K562 (cell line): ENCODE data around the gene STX3. TPM values are rescaled to one million over a fixed set of nuclear protein-coding genes. Genes with fewer than 3 reads are reported as not detected.

Experiments used
- BCL6 ChIP-seq: fragments of 250-450 bp; sonication (Bioruptor Pico); IDR thresholded peaks from 2 replicates; pipeline ENCODE4 v1.4.0; 2020
- DNMT1 ChIP-seq: fragments of 450-650 bp; IDR thresholded peaks from 2 replicates; pipeline ENCODE4 v1.6.1; 2016; ENCODE audit warnings: antibody characterized with exemption, mild to moderate bottlenecking
- FOSL1 ChIP-seq: fragments of 200-800 bp; sonication (Bioruptor generic); conservative IDR thresholded peaks from 2 replicates; pipeline ENCODE4 v1.6.1; 2016; ENCODE audit warnings: missing genetic modification characterization, missing compliant biosample characterization
- FOXK2 ChIP-seq, 2 experiments: fragments of 450-650 bp; IDR thresholded peaks in 1 of 2; conservative IDR thresholded peaks in 1 of 2; 2 replicates each; pipeline ENCODE4 v1.6.1; 2016; ENCODE audit warnings: low read depth in 2 of 2, mild to moderate bottlenecking in 1 of 2
- NBN ChIP-seq: fragments of 450-650 bp; IDR thresholded peaks from 2 replicates; pipeline ENCODE4 v1.6.1; 2016; ENCODE audit warnings: low read depth, mild to moderate bottlenecking
- NCOA4 ChIP-seq: fragments of 450-650 bp; IDR thresholded peaks from 2 replicates; pipeline ENCODE4 v1.6.1; 2018; ENCODE audit warnings: mild to moderate bottlenecking; ENCODE audit not compliant: partially characterized antibody
- PHTF2 ChIP-seq: fragments of 250-450 bp; sonication (Bioruptor Pico); IDR thresholded peaks from 2 replicates; pipeline ENCODE4 v1.5.0; 2021; ENCODE audit warnings: mild to moderate bottlenecking
- RFX5 ChIP-seq: IDR thresholded peaks from 2 replicates; pipeline ENCODE4 v1.6.1; 2011; ENCODE audit warnings: low read depth, mild to moderate bottlenecking, improper control_type of control experiment, low read length
- SOX6 ChIP-seq: fragments of 450-650 bp; IDR thresholded peaks from 2 replicates; pipeline ENCODE4 v1.6.1; 2014; ENCODE audit warnings: mild to moderate bottlenecking
- SREBF1 ChIP-seq: fragments of 150-350 bp; IDR thresholded peaks from 2 replicates; pipeline ENCODE4 v1.6.1; 2014; ENCODE audit warnings: antibody characterized with exemption, low read depth, low read length, borderline replicate concordance
- SRF ChIP-seq, 2 experiments: fragments of 250-450, 450-650 bp in 1 of 2; sonication (Bioruptor Pico) in 1 of 2; sonication (generic) in 1 of 2; formaldehyde crosslinking; IDR thresholded peaks; 2 replicates each; pipeline versions ENCODE4 v1.5.0 to v1.5.1; 2020 to 2022; ENCODE audit warnings: mild to moderate bottlenecking in 1 of 2, missing genetic modification reagents in 1 of 2
- TCFL5 ChIP-seq: fragments of 250-450 bp; sonication (Bioruptor Pico); conservative IDR thresholded peaks from 2 replicates; pipeline ENCODE4 v1.6.1; 2021; ENCODE audit warnings: mild to moderate bottlenecking, moderate library complexity, matching md5 sums
- ZNF140 ChIP-seq: fragments of 250-450 bp; sonication (Bioruptor Pico); IDR thresholded peaks from 2 replicates; pipeline ENCODE4 v1.8.0; 2021; ENCODE audit warnings: moderate library complexity, mild to moderate bottlenecking, inconsistent platforms
- polyA plus RNA-seq, 8 experiments: library from polyadenylated mRNA; depleted of rRNA in 4 of 8; stranded (reverse) in 5 of 8; unstranded in 3 of 8; fragments of >200 nt; fragmentation: Nextera tagmentation in 2 of 8; fragmentation: Illumina TruSeq in 1 of 8; extraction: Ambion mirVana in 2 of 8; extraction: Trizol in 1 of 8; gene quantifications; 2 replicates each; pipeline versions ENCODE4 v1.2.1 to v1.2.3, GENCODE V29; 2011 to 2014; ENCODE audit warnings: inconsistent platforms in 1 of 8, missing spikeins in 1 of 8
- total RNA-seq, 7 experiments: library from RNA; depleted of rRNA in 6 of 7; stranded (reverse); fragments of >200 nt in 6 of 7; fragmentation: Illumina TruSeq in 2 of 7; extraction: Trizol in 2 of 7; gene quantifications; 2 replicates each; pipeline versions ENCODE4 v1.2.1 to v1.2.3, GENCODE V29; 2011 to 2021; ENCODE audit warnings: low replicate concordance in 1 of 7
- TF ChIP-seq, protein P1 (sequence below): fragments of 250-450 bp; sonication (Bioruptor Pico); IDR thresholded peaks from 2 replicates; pipeline ENCODE4 v1.8.0; 2021; ENCODE audit warnings: moderate library complexity, mild to moderate bottlenecking, inconsistent platforms
- TF ChIP-seq, protein P2 (sequence below): fragments of 450-650 bp; formaldehyde crosslinking; IDR thresholded peaks from 2 replicates; pipeline ENCODE4 v1.4.0; 2022; ENCODE audit warnings: missing genetic modification characterization
- TF ChIP-seq, protein P3 (sequence below): sonication (generic); formaldehyde crosslinking; IDR thresholded peaks from 2 replicates; pipeline ENCODE4 v1.8.0; 2022; ENCODE audit warnings: missing genetic modification reagents, mild to moderate bottlenecking, moderate library complexity, borderline replicate concordance
- TF ChIP-seq, protein P4 (sequence below): IDR thresholded peaks from 2 replicates; pipeline ENCODE4 v1.6.1; 2011; ENCODE audit warnings: borderline replicate concordance, low read depth, mild to moderate bottlenecking, moderate library complexity, low read length; ENCODE audit not compliant: insufficient read depth, poor library complexity, severe bottlenecking
- TF ChIP-seq, protein P5 (sequence below): IDR thresholded peaks from 2 replicates; pipeline ENCODE4 v1.6.1; 2016; ENCODE audit warnings: missing genetic modification characterization, missing compliant biosample characterization
- TF ChIP-seq, protein P6 (sequence below): fragments of 250-450 bp; sonication (Bioruptor Pico); IDR thresholded peaks from 2 replicates; pipeline ENCODE4 v1.8.0; 2021; ENCODE audit warnings: moderate library complexity, mild to moderate bottlenecking, inconsistent platforms

The STX3 gene
- total and polyA plus RNA-seq, 9 of the 15 experiments (the other 6 are each of a cell fraction or from before 2014, with no cell fraction given): 12.0 to 91.6 (median 48.7) TPM

DNA sequence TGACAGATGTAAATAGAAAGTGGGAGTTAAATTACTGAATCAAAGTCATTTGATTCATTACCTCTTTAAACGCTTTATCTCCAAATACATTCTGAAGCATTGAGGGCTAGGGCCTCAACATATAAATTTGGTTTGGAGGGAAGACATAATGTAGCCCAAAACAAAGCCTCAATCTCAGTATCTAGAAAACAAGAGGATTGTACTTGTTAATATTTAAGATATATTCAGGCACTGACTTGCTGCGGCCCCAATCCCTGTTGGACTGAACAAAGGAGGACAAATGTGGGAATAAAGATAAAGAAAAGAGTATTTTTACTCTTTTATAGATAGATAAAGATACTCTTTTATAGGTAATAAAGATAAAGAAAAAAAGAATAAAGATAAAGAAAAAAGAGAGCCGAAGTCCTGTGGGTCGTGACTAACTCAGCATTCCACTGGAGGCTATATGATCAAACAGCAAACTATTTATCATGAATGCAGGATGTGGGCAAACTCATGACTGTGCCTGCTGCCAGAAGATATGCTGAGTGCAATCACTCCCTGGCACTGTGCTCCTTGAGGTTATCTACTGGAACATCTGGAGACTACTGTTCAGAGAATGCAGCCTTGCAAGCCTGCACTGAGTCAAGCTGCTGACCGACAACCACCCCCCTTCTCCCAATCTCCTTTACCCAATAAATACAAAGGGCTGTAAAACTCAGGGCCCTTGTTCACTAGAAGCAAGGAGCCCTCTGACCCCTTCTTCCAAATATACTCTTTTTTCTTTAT, 48.5 kb upstream of the STX3 start (continued):
- TF ChIP-seq, protein P1, sequence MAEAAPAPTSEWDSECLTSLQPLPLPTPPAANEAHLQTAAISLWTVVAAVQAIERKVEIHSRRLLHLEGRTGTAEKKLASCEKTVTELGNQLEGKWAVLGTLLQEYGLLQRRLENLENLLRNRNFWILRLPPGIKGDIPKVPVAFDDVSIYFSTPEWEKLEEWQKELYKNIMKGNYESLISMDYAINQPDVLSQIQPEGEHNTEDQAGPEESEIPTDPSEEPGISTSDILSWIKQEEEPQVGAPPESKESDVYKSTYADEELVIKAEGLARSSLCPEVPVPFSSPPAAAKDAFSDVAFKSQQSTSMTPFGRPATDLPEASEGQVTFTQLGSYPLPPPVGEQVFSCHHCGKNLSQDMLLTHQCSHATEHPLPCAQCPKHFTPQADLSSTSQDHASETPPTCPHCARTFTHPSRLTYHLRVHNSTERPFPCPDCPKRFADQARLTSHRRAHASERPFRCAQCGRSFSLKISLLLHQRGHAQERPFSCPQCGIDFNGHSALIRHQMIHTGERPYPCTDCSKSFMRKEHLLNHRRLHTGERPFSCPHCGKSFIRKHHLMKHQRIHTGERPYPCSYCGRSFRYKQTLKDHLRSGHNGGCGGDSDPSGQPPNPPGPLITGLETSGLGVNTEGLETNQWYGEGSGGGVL (CRISPR knock-in tag): no peak
- no peak for TF ChIP-seq SREBF1
- TF ChIP-seq FOXK2 (conservative IDR thresholded peaks at IDR 0.05 in 1 of 2, IDR thresholded peaks at IDR 0.05 in 1 of 2; ENCODE audit: low read depth in 2 of 2): no peak; a peak in 1 of 4 replicates
- TF ChIP-seq, protein P2, sequence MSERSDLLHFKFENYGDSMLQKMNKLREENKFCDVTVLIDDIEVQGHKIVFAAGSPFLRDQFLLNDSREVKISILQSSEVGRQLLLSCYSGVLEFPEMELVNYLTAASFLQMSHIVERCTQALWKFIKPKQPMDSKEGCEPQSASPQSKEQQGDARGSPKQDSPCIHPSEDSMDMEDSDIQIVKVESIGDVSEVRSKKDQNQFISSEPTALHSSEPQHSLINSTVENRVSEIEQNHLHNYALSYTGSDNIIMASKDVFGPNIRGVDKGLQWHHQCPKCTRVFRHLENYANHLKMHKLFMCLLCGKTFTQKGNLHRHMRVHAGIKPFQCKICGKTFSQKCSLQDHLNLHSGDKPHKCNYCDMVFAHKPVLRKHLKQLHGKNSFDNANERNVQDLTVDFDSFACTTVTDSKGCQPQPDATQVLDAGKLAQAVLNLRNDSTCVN (CRISPR knock-in tag): no peak; the same call in 1 of the 2 replicates
- TF ChIP-seq RFX5: no peak
- TF ChIP-seq SRF (CRISPR knock-in tag; IDR thresholded peaks at IDR 0.05): no peak
- no peak for TF ChIP-seq ZNF140
- TF ChIP-seq NBN: peak; percentile 78; the same call in 1 of the 2 replicates
- 0 out of 2 replicates have a peak, but pooled peaks have one; percentile 56 for TF ChIP-seq TCFL5 (CRISPR knock-in tag)
- TF ChIP-seq, protein P3, sequence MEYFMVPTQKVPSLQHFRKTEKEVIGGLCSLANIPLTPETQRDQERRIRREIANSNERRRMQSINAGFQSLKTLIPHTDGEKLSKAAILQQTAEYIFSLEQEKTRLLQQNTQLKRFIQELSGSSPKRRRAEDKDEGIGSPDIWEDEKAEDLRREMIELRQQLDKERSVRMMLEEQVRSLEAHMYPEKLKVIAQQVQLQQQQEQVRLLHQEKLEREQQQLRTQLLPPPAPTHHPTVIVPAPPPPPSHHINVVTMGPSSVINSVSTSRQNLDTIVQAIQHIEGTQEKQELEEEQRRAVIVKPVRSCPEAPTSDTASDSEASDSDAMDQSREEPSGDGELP (CRISPR knock-in tag): peak; percentile 41; the same call in 1 of the 2 replicates
- TF ChIP-seq FOSL1 (tag): peak; percentile 97
- TF ChIP-seq, protein P4, sequence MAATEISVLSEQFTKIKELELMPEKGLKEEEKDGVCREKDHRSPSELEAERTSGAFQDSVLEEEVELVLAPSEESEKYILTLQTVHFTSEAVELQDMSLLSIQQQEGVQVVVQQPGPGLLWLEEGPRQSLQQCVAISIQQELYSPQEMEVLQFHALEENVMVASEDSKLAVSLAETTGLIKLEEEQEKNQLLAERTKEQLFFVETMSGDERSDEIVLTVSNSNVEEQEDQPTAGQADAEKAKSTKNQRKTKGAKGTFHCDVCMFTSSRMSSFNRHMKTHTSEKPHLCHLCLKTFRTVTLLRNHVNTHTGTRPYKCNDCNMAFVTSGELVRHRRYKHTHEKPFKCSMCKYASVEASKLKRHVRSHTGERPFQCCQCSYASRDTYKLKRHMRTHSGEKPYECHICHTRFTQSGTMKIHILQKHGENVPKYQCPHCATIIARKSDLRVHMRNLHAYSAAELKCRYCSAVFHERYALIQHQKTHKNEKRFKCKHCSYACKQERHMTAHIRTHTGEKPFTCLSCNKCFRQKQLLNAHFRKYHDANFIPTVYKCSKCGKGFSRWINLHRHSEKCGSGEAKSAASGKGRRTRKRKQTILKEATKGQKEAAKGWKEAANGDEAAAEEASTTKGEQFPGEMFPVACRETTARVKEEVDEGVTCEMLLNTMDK: no peak
- TF ChIP-seq DNMT1: no peak
- TF ChIP-seq, protein P5, sequence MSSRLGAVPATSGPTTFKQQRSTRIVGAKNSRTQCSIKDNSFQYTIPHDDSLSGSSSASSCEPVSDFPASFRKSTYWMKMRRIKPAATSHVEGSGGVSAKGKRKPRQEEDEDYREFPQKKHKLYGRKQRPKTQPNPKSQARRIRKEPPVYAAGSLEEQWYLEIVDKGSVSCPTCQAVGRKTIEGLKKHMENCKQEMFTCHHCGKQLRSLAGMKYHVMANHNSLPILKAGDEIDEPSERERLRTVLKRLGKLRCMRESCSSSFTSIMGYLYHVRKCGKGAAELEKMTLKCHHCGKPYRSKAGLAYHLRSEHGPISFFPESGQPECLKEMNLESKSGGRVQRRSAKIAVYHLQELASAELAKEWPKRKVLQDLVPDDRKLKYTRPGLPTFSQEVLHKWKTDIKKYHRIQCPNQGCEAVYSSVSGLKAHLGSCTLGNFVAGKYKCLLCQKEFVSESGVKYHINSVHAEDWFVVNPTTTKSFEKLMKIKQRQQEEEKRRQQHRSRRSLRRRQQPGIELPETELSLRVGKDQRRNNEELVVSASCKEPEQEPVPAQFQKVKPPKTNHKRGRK (tag): 0 out of 2 replicates have a peak, but pooled peaks have one; percentile 13
- peak; percentile 98 for TF ChIP-seq SOX6
- TF ChIP-seq, protein P6, sequence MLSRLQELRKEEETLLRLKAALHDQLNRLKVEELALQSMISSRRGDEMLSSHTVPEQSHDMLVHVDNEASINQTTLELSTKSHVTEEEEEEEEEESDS: no peak
- TF ChIP-seq BCL6 (CRISPR knock-in tag): peak; percentile 63; the same call in 1 of the 2 replicates
- no peak for TF ChIP-seq NCOA4
- no peak for TF ChIP-seq PHTF2 (CRISPR knock-in tag)
